Progenitor cell of endocrine pancreas (in vitro differentiated cells): ENCODE data around the gene TXNRD3. TPM values are rescaled to one million over a fixed set of nuclear protein-coding genes. Genes with fewer than 3 reads are reported as not detected.

Source experiments
- DNase-seq: peaks from one replicate; pipeline ENCODE4 v3.0.0; 2021; ENCODE audit warnings: low spot score; ENCODE audit not compliant: unreplicated experiment
- H3K27ac Mint-ChIP-seq: 2 replicates; pipeline ENCODE4 v1.8.0; 2021; ENCODE audit warnings: mild to moderate bottlenecking, moderate library complexity, mixed read lengths
- H3K27me3 Mint-ChIP-seq: 2 replicates; pipeline ENCODE4 v1.8.0; 2021; ENCODE audit warnings: mixed read lengths
- H3K36me3 Mint-ChIP-seq: 2 replicates; pipeline ENCODE4 v1.8.0; 2022; ENCODE audit warnings: mixed read lengths; ENCODE audit not compliant: insufficient read depth
- H3K4me1 Mint-ChIP-seq: 2 replicates; pipeline ENCODE4 v1.8.0; 2021; ENCODE audit warnings: low read depth, mixed read lengths
- H3K4me3 Mint-ChIP-seq: 2 replicates; pipeline ENCODE4 v1.8.0; 2021; ENCODE audit warnings: low read depth, mild to moderate bottlenecking, moderate library complexity, mixed read lengths
- H3K9me3 Mint-ChIP-seq: 2 replicates; pipeline ENCODE4 v1.8.0; 2021; ENCODE audit warnings: low read depth, mixed read lengths
- long read RNA-seq: library from polyadenylated mRNA; unstranded; transcript quantifications from one replicate; pipeline ENCODE4 v2.0.0, GENCODE V29; 2020
- total RNA-seq: library from RNA; stranded (reverse); gene quantifications from 2 replicates; pipeline ENCODE4 v1.2.1, GENCODE V29; 2021
- TF ChIP-seq, protein P1 (sequence below): fragments of 200-600 bp; sonication (generic); IDR thresholded peaks from one replicate; pipeline ENCODE4 v1.5.0; 2021; ENCODE audit warnings: antibody characterized with exemption, mild to moderate bottlenecking; ENCODE audit not compliant: unreplicated experiment

The TXNRD3 gene
- total RNA-seq, result 12.9 and 14.4 TPM in 2 replicates
- long read RNA-seq, partial matches to known transcripts, result 1 of 2 reads
- long read RNA-seq, other reads (novel, unspliced or antisense), result 0 of 2 reads

DNA sequence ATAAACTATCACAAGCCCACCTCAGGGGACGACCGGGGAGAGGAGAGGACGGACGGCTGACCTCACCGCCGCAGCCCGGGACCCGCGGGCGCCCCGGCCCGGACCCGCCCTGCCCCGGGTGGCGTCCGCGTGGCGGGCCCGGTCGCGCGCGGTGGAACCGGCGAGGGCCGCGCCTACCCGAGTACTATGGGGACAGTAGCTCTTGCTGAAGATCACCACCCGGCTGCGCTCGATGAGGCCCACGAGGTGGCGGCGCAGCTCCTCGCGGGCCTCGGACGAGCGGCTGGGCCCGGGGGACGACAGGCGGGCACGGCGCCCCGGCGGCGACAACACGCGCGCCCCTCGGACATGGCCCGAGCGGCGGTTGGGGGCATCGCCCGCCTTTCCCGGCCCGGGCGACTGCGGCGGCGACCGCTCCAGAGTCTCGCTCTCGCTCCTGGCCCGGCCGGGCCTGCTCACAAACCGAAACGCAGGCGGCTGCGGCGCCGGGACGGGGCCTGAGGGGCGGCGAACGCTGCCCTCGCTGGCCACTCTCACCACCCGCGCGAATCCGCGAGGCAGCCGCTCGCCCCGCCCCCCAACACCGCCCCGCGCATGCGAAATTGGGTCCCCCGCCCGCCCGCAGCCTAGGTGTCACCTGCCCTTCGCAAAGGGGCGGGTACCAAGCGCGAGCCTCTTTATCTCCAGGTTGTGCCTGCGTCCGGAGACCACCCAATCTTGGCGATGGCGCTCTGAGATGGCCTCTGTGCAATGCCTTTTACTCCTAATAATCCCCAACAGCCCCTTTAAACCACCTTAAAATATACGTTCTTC, at the start of gene TXNRD3:
TSS of gene TXNRD3 (minus strand) at position 554 of the 813 bp plus-strand sequence.
- H3K4me1 Mint-ChIP-seq, result peaks cover 4% of the 10 kb centered on the region
- H3K36me3 Mint-ChIP-seq, result peaks cover 1% of the 10 kb centered on the region
- H3K27me3 Mint-ChIP-seq, result peaks cover 4% of the 10 kb centered on the region
- H3K4me3 Mint-ChIP-seq, result peak within 1 kb of the TSS; percentile 83
- peak within 1 kb of the TSS; percentile 95 for H3K27ac Mint-ChIP-seq
- TF ChIP-seq, protein P1, sequence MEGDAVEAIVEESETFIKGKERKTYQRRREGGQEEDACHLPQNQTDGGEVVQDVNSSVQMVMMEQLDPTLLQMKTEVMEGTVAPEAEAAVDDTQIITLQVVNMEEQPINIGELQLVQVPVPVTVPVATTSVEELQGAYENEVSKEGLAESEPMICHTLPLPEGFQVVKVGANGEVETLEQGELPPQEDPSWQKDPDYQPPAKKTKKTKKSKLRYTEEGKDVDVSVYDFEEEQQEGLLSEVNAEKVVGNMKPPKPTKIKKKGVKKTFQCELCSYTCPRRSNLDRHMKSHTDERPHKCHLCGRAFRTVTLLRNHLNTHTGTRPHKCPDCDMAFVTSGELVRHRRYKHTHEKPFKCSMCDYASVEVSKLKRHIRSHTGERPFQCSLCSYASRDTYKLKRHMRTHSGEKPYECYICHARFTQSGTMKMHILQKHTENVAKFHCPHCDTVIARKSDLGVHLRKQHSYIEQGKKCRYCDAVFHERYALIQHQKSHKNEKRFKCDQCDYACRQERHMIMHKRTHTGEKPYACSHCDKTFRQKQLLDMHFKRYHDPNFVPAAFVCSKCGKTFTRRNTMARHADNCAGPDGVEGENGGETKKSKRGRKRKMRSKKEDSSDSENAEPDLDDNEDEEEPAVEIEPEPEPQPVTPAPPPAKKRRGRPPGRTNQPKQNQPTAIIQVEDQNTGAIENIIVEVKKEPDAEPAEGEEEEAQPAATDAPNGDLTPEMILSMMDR, result peak; percentile 34
- peak; percentile 85 for DNase-seq
- peaks cover 4% of the 10 kb centered on the region for H3K9me3 Mint-ChIP-seq

DNA sequence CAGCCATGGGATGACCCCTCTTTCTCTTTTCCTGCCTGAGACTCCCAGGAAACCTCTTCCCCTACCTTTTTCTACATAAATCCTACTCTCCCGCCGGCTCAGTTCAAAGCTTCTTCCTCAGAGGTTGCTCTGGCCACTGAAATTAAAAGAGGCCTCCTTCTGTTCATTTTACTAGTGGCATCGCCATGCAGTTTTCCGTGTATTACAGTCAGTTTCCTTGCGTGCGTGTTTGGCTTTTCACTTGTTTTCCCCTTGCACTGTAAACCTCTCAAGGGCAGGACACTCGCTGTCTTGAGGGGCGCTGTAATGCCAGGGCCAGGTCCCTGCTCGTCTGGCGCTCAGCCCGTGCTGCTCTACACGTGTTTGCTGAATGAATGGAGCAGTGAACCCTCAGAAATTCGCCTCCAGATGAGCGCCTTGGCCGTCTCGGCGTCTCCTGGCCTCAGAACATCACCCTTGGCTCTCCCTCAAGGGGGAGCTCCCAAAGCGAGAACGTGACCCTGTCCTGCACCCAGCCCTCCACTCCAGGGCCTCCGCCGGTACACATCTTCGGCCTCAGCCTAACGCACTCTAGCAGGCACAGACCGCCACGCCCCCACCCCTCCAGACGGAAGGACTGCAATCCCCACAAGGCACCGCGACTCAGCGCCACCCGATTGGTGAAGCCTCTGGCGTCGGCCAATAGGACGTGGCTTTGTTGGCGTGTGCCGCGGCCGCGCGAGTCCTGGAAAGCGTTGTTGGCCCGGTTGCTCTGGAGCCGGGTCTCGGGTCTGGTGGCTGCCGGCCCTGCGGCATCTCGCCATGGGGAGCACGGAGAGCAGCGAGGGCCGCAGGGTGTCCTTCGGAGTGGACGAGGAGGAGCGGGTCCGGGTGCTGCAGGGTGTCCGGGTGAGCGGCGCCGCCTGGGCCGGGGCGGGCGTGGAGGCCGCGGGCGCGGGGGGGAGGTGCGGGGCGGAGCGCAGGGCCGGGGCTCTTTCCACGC, 48.9 kb upstream of the TXNRD3 start, which contains the start of gene CHCHD6:
TSS of gene CHCHD6 (plus strand) at position 729 of the 982 bp plus-strand sequence. CDS start at position 802, 73 bp downstream.
- TF ChIP-seq, protein P1, result peak; percentile 40
- DNase-seq, result peak; percentile 96
- Mint-ChIP-seq H3K4me1 (peaks cover 9% of the 10 kb centered on the region), H3K27ac (peak within 1 kb of the TSS; percentile 92), H3K9me3 (peaks cover 4% of the 10 kb centered on the region), H3K36me3 (no peaks in the 10 kb centered on the region), H3K4me3 (peak within 1 kb of the TSS; percentile 93), H3K27me3 (peaks cover 22% of the 10 kb centered on the region)

DNA sequence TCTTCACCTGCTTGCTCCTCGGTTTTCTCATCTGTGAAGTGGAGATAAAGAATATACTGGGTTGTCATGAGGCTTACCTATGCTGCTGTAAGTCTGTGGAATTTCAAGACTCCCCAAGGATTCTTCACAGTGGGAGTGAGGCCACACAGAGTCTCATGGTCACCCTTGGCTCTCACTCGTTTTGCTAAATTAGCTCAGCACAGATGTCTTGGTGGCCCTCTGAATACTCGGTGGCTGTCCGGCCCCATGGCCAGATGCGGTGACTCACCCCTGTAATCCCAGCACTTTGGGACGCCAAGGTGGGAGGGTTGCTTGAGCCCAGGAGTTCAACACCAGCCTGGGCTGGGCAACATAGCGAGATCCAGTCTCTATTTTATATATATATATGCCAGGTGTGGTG, 44.1 kb upstream of the TXNRD3 start:
- no peak overlapping the region for H3K4me3 Mint-ChIP-seq
- peaks cover 3% of the 10 kb centered on the region for H3K4me1 Mint-ChIP-seq
- DNase-seq, result no peak
- no peaks in the 10 kb centered on the region for H3K36me3 Mint-ChIP-seq
- TF ChIP-seq, protein P1, result no peak
- peaks cover 26% of the 10 kb centered on the region for H3K27me3 Mint-ChIP-seq
- H3K9me3 Mint-ChIP-seq, result peaks cover 4% of the 10 kb centered on the region
- H3K27ac Mint-ChIP-seq, result no peak overlapping the region

DNA sequence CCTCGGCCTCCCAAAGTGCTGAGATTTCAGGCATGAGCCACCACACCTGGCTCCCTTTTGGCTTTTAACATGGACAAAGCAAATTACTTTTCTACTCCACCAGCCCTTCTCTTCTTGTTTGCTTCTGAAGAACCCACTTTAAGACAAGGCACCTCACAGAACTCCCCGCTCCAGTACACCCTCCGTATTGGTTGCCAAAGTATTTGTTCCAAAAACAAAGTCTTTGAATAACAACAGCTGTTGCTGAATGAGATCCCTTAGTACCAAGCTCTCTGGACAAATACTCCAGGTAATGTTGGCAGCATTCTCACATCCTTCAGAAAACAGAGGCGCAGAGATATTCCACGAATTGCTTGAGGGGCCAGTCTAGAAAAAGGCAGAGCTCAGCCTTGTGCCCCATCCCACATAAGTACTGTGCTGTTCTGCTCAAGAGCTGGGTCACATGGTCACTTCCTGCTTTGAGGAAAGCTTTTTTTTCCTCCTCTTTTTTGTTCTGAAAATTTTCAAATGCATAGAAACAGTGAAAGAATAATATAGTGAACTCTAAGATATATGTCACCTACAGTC, 41.9 kb upstream of the TXNRD3 start:
- TF ChIP-seq, protein P1, result no peak
- no peak overlapping the region for H3K4me3 Mint-ChIP-seq
- H3K36me3 Mint-ChIP-seq, result no peaks in the 10 kb centered on the region
- no peak overlapping the region for H3K27ac Mint-ChIP-seq
- H3K27me3 Mint-ChIP-seq, result peaks cover 15% of the 10 kb centered on the region
- H3K4me1 Mint-ChIP-seq, result no peaks in the 10 kb centered on the region
- H3K9me3 Mint-ChIP-seq, result peaks cover 4% of the 10 kb centered on the region
- DNase-seq, result no peak
